ENCODE results near the gene SPINT3. TPM values are rescaled to one million over a fixed set of nuclear protein-coding genes. Genes with fewer than 3 reads are reported as not detected.

Gene SPINT3
- total RNA-seq, 4 donors from 2014 or later: 3.2 TPM; not detected in 3

- no peaks in the 10 kb centered on the region for H3K4me1 ChIP-seq
- no peak overlapping the region for H3K27ac ChIP-seq
- WGBS: 78% methylated on average over 4 of the region's 4 CpGs
- H3K4me3 ChIP-seq: no peak overlapping the region
- H3K36me3 ChIP-seq: no peaks in the 10 kb centered on the region
- H3K9me3 ChIP-seq: no peaks in the 10 kb centered on the region
- TF ChIP-seq POLR2A (IDR thresholded peaks at IDR 0.05): no peak
- TF ChIP-seq EP300 (IDR thresholded peaks at IDR 0.05): no peak
- no peak for DNase-seq (ENCODE audit: low spot score in 2 of 2)
- H3K27me3 ChIP-seq: no peaks in the 10 kb centered on the region
Measured at GRCh38 chr20:45509091-45509490, 6.3 kb downstream of the SPINT3 start.

GRCh38 chr20:45508068-45508886 is 7.1 kb downstream of the SPINT3 start:
- Histone ChIP-seq H3K27me3 (no peaks in the 10 kb centered on the region), H3K27ac (no peak overlapping the region), H3K9me3 (no peaks in the 10 kb centered on the region), H3K36me3 (no peaks in the 10 kb centered on the region), H3K4me3 (no peak overlapping the region), H3K4me1 (no peaks in the 10 kb centered on the region)
- 79% methylated on average over 7 of the region's 7 CpGs for WGBS
- no peak for TF ChIP-seq POLR2AphosphoS5 (IDR thresholded peaks at IDR 0.05)
- DNase-seq (ENCODE audit: low spot score in 2 of 2): no peak

- no peak for DNase-seq (ENCODE audit: low spot score in 2 of 2)
- no peaks in the 10 kb centered on the region for H3K36me3 ChIP-seq
- H3K4me3 ChIP-seq: no peak overlapping the region
- H3K27me3 ChIP-seq: no peaks in the 10 kb centered on the region
- WGBS: 72% methylated on average over 5 of the region's 5 CpGs
- H3K4me1 ChIP-seq: no peaks in the 10 kb centered on the region
- H3K9me3 ChIP-seq: no peaks in the 10 kb centered on the region
- TF ChIP-seq POLR2A (IDR thresholded peaks at IDR 0.05) (no peak), CTCF (IDR thresholded peaks at IDR 0.05) (no peak), POLR2AphosphoS5 (IDR thresholded peaks at IDR 0.05) (no peak), EP300 (IDR thresholded peaks at IDR 0.05) (no peak)
- no peak overlapping the region for H3K27ac ChIP-seq
Measured at GRCh38 chr20:45507011-45507820, 8.2 kb downstream of the SPINT3 start.

GRCh38 chr20:45506398-45506797 is 9.0 kb downstream of the SPINT3 start:
- no peak for TF ChIP-seq CTCF (IDR thresholded peaks at IDR 0.05)
- no peaks in the 10 kb centered on the region for H3K4me1 ChIP-seq
- H3K27ac ChIP-seq: no peak overlapping the region
- peaks cover 3% of the 10 kb centered on the region for H3K27me3 ChIP-seq
- H3K4me3 ChIP-seq: no peak overlapping the region
- WGBS: 85% methylated on average over 2 of the region's 2 CpGs
- no peak for DNase-seq (ENCODE audit: low spot score in 2 of 2)
- H3K36me3 ChIP-seq: no peaks in the 10 kb centered on the region
- H3K9me3 ChIP-seq: no peaks in the 10 kb centered on the region

GRCh38 chr20:45503403-45503802 is 12.0 kb downstream of the SPINT3 start:
- H3K27me3 ChIP-seq: peaks cover 20% of the 10 kb centered on the region
- TF ChIP-seq CTCF (IDR thresholded peaks at IDR 0.05): no peak
- no peak for TF ChIP-seq POLR2A (IDR thresholded peaks at IDR 0.05)
- no peak for TF ChIP-seq EP300 (IDR thresholded peaks at IDR 0.05)
- TF ChIP-seq POLR2AphosphoS5 (IDR thresholded peaks at IDR 0.05): no peak
- H3K4me1 ChIP-seq: no peaks in the 10 kb centered on the region
- WGBS: 53% methylated on average over 2 of the region's 2 CpGs
- DNase-seq (ENCODE audit: low spot score in 2 of 2): no peak
- H3K27ac ChIP-seq: no peak overlapping the region
- no peaks in the 10 kb centered on the region for H3K9me3 ChIP-seq
- no peaks in the 10 kb centered on the region for H3K36me3 ChIP-seq
- no peak overlapping the region for H3K4me3 ChIP-seq

- WGBS: 63% methylated on average over 1 of the region's 1 CpG
- no peak for DNase-seq (ENCODE audit: low spot score in 2 of 2)
- Histone ChIP-seq H3K27ac (no peak overlapping the region), H3K4me3 (no peak overlapping the region), H3K9me3 (no peaks in the 10 kb centered on the region), H3K27me3 (peaks cover 29% of the 10 kb centered on the region), H3K4me1 (no peaks in the 10 kb centered on the region), H3K36me3 (no peaks in the 10 kb centered on the region)
- TF ChIP-seq EP300 (IDR thresholded peaks at IDR 0.05) (no peak), CTCF (IDR thresholded peaks at IDR 0.05) (no peak), POLR2AphosphoS5 (IDR thresholded peaks at IDR 0.05) (no peak), POLR2A (IDR thresholded peaks at IDR 0.05) (no peak)
Measured at GRCh38 chr20:45502561-45502960, 12.9 kb downstream of the SPINT3 start.

All from suprapubic skin (tissue), 4 donors.